ENCODE data around the gene PTPRG. TPM values are rescaled to one million over a fixed set of nuclear protein-coding genes. Genes with fewer than 3 reads are reported as not detected.

Gene PTPRG
- total and polyA plus RNA-seq, 10 of the 15 experiments (the other 5 are each of a cell fraction or from before 2014, with no cell fraction given) = 0.29 to 20.7 (median 1.4) TPM

GRCh38 chr3:62027796-62028195 lies 466.4 kb downstream of the PTPRG start:
- ChIA-PET SMC1A (ENCODE audit: uncharacterized antibody, unreplicated experiment) (interaction anchor here (1.2 to 2.4 kb wide), 2 partner anchors 9 to 11 kb away, joined by 4 to 11 read pairs; no protein-coding TSS in a partner anchor), CTCF (interaction anchor here (1.2 kb wide), 1 partner anchor 159 kb away, joined by 3 read pairs; no protein-coding TSS in a partner anchor), RAD21 (ENCODE audit: unreplicated experiment) (no interaction called here), POLR2A (no interaction called here)
- Histone ChIP-seq H4K20me1 (ENCODE audit: control insufficient read depth, insufficient read depth) (no peaks in the 10 kb centered on the region), H3K9me3 (replicated peaks; ENCODE audit: control insufficient read depth, insufficient read depth, low read length) (no peaks in the 10 kb centered on the region), H3K9ac (ENCODE audit: control insufficient read depth, insufficient read depth, low read length) (no peak overlapping the region), H3K36me3 (ENCODE audit: control insufficient read depth in 2 of 2, insufficient read depth in 2 of 2, low read length in 1 of 2) (no peaks in the 10 kb centered on the region), H3K27ac (ENCODE audit: control insufficient read depth, insufficient read depth) (no peak overlapping the region), H3K4me1 (ENCODE audit: control insufficient read depth, insufficient read depth, low read length) (no peaks in the 10 kb centered on the region), H3K4me2 (ENCODE audit: control insufficient read depth, insufficient read depth) (no peak overlapping the region), H3K27me3 (replicated peaks in 1 of 2; ENCODE audit: control insufficient read depth in 2 of 2, insufficient read depth in 2 of 2, low read length in 1 of 2) (no peaks in the 10 kb centered on the region; a peak in 1 of 4 replicates), H2AFZ (ENCODE audit: control insufficient read depth, low read depth, low read length) (no peak overlapping the region), H3K4me3 (no peak overlapping the region), H3K79me2 (ENCODE audit: control insufficient read depth, insufficient read depth, low read length) (no peaks in the 10 kb centered on the region)
- intact Hi-C loops (cut with micrococcal nuclease; ENCODE audit: unreplicated experiment) = no loop called here
- DNase-seq (ENCODE audit: low read depth, low spot score) (no peak), FAIRE-seq (no peak), ATAC-seq (no peak)
- no TSS peak for BruUV-seq (replicated peaks)
- no peak for TF ChIP-seq SUPT20H (IDR thresholded peaks at IDR 0.05; ENCODE audit: borderline replicate concordance, control insufficient read depth, low read depth, low read length)
- TF ChIP-seq PML (IDR thresholded peaks at IDR 0.05; ENCODE audit: low read length) = no peak
- TF ChIP-seq GATAD2B (conservative IDR thresholded peaks at IDR 0.05; ENCODE audit: low read depth) = no peak
- TF ChIP-seq TBL1XR1 (IDR thresholded peaks at IDR 0.05; ENCODE audit: low read depth, low read length) = no peak
- TF ChIP-seq ATF2 (IDR thresholded peaks at IDR 0.05; ENCODE audit: low read length) = no peak
- no peak for TF ChIP-seq SMAD5 (IDR thresholded peaks at IDR 0.05; ENCODE audit: low read depth)
- no peak for TF ChIP-seq RAD21 (IDR thresholded peaks at IDR 0.05; ENCODE audit: insufficient read depth, low read depth, low read length)
- in situ Hi-C loops (cut with MboI) = no loop called here
- WGBS (ENCODE audit: insufficient coverage, insufficient replicate concordance, low lambda C conversion rate, missing lambda C conversion rate) = 41% methylated on average over 5 of the region's 5 CpGs

GRCh38 chr3:62028236-62028635 lies 466.9 kb downstream of the PTPRG start:
- ATAC-seq = no peak
- no peaks in the 10 kb centered on the region for H4K20me1 ChIP-seq (ENCODE audit: control insufficient read depth, insufficient read depth)
- H3K4me2 ChIP-seq (ENCODE audit: control insufficient read depth, insufficient read depth) = no peak overlapping the region
- H3K9ac ChIP-seq (ENCODE audit: control insufficient read depth, insufficient read depth, low read length) = no peak overlapping the region
- ChIA-PET POLR2A (no interaction called here), RAD21 (ENCODE audit: unreplicated experiment) (no interaction called here), CTCF (no interaction called here), SMC1A (ENCODE audit: uncharacterized antibody, unreplicated experiment) (interaction anchor here (2.4 kb wide), 1 partner anchor 8 kb away, joined by 11 read pairs; no protein-coding TSS in a partner anchor)
- FAIRE-seq = no peak
- 59% methylated on average over 5 of the region's 5 CpGs for WGBS (ENCODE audit: insufficient coverage, insufficient replicate concordance, low lambda C conversion rate, missing lambda C conversion rate)
- H3K27me3 ChIP-seq (replicated peaks in 1 of 2; ENCODE audit: control insufficient read depth in 2 of 2, insufficient read depth in 2 of 2, low read length in 1 of 2) = no peaks in the 10 kb centered on the region; a peak in 1 of 4 replicates
- intact Hi-C loops (cut with micrococcal nuclease; ENCODE audit: unreplicated experiment) = no loop called here
- H3K79me2 ChIP-seq (ENCODE audit: control insufficient read depth, insufficient read depth, low read length) = no peaks in the 10 kb centered on the region
- no peaks in the 10 kb centered on the region for H3K9me3 ChIP-seq (replicated peaks; ENCODE audit: control insufficient read depth, insufficient read depth, low read length)
- no peak overlapping the region for H3K27ac ChIP-seq (ENCODE audit: control insufficient read depth, insufficient read depth)
- in situ Hi-C loops (cut with MboI) = no loop called here
- no peak overlapping the region for H3K4me3 ChIP-seq
- H3K36me3 ChIP-seq (ENCODE audit: control insufficient read depth in 2 of 2, insufficient read depth in 2 of 2, low read length in 1 of 2) = no peaks in the 10 kb centered on the region
- no peaks in the 10 kb centered on the region for H3K4me1 ChIP-seq (ENCODE audit: control insufficient read depth, insufficient read depth, low read length)
- no TSS peak for BruUV-seq (replicated peaks)
- no peak overlapping the region for H2AFZ ChIP-seq (ENCODE audit: control insufficient read depth, low read depth, low read length)
- no peak for DNase-seq (ENCODE audit: low read depth, low spot score)
- no peak for TF ChIP-seq YY1 (IDR thresholded peaks at IDR 0.05; ENCODE audit: low read depth, low read length)
- no peak for TF ChIP-seq JUND (IDR thresholded peaks at IDR 0.05; ENCODE audit: low read depth, low read length)
- no peak for TF ChIP-seq EZH2 (IDR thresholded peaks at IDR 0.05; ENCODE audit: borderline replicate concordance, control insufficient read depth, low read depth, low read length)
- TF ChIP-seq HCFC1 (IDR thresholded peaks at IDR 0.05; ENCODE audit: low read length) = no peak
- TF ChIP-seq E2F8 (IDR thresholded peaks at IDR 0.05; ENCODE audit: low read depth, partially characterized antibody) = no peak
- no peak for TF ChIP-seq RELB (IDR thresholded peaks at IDR 0.05; ENCODE audit: low read depth)
